Measurements from ENCODE around the gene PRPF19. TPM values are rescaled to one million over a fixed set of nuclear protein-coding genes. Genes with fewer than 3 reads are reported as not detected.

Gene PRPF19
- total and polyA plus RNA-seq, 2 of the 13 experiments (the other 11 are each of a cell fraction or from before 2014, with no cell fraction given), result 27.4 to 91.1 TPM

GRCh38 chr11:60841797-60842667 is 64.4 kb downstream of the PRPF19 start, which contains the start of gene CCDC86 (continued):
- TF ChIP-seq FOXJ3 (CRISPR knock-in tag; IDR thresholded peaks at IDR 0.05; ENCODE audit: borderline replicate concordance) (peak; percentile 52; the same call in 1 of the 2 replicates), ARHGAP35 (CRISPR knock-in tag; IDR thresholded peaks at IDR 0.05; ENCODE audit: borderline replicate concordance) (peak; percentile 76; the same call in 1 of the 2 replicates), MYC (CRISPR knock-in tag; IDR thresholded peaks at IDR 0.05; ENCODE audit: borderline replicate concordance) (peak; percentile 100), CHD4 (IDR thresholded peaks at IDR 0.05; ENCODE audit: borderline replicate concordance, low read length) (no peak), ATM (IDR thresholded peaks at IDR 0.05; ENCODE audit: borderline replicate concordance) (no peak), IKZF5 (CRISPR knock-in tag; IDR thresholded peaks at IDR 0.05) (peak; percentile 90), KDM3A (CRISPR knock-in tag; IDR thresholded peaks at IDR 0.05; ENCODE audit: low read depth) (peak; percentile 82), NR2F6 (IDR thresholded peaks at IDR 0.05) (no peak), NR2F6 (CRISPR knock-in tag; IDR thresholded peaks at IDR 0.05) (peak; percentile 51), ZBTB39 (CRISPR knock-in tag; IDR thresholded peaks at IDR 0.05) (no peak), KIAA2018 (CRISPR knock-in tag; IDR thresholded peaks at IDR 0.05; ENCODE audit: borderline replicate concordance) (0 out of 2 replicates have a peak, but pooled peaks have one; percentile 37), SALL1 (CRISPR knock-in tag; IDR thresholded peaks at IDR 0.05) (peak; percentile 96), ESRRA (CRISPR knock-in tag; IDR thresholded peaks at IDR 0.05; ENCODE audit: low read depth) (0 out of 2 replicates have a peak, but pooled peaks have one; percentile 27), GMEB1 (CRISPR knock-in tag; IDR thresholded peaks at IDR 0.05; ENCODE audit: borderline replicate concordance) (peak; percentile 91), ZNF777 (CRISPR knock-in tag; IDR thresholded peaks at IDR 0.05) (no peak), ZNF331 (CRISPR knock-in tag; IDR thresholded peaks at IDR 0.05) (peak; percentile 89)

Data from HepG2 (cell line).